ENCODE results near the gene FUCA2. TPM values are rescaled to one million over a fixed set of nuclear protein-coding genes. Genes with fewer than 3 reads are reported as not detected.
A peak's percentile ranks its signal among the peaks of the same experiment; 100 is the strongest.
"Not testable (repeated sequence)": the region's sequence is repeated elsewhere in the genome, so short reads cannot be mapped to it uniquely, and the experiment has no call there.

The FUCA2 gene
- total RNA-seq, 2 experiments from 2014 or later, result 6.7 to 7.8 TPM

DNA sequence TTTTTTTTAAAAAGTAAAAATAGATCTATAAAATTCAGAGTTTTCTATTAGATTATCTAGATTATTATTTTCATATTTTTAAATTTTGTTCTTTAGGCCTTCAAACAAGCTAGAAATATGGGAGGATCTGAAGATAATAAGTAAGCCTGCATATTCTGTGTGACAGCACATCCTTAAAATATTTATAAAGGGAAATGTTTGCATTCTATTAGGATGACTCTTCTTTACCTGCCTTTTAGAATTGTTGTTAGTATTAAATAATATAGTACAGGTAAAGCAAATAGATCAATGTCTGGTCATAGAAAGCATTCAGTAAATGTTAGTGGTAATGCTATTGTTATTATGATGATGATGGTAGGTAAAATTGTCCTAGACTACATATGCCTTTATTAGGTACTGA, 43.5 kb downstream of the FUCA2 start:
- ATAC-seq (no peak), DNase-seq (no peak)
- H3K4me3 Mint-ChIP-seq, result no peak overlapping the region
- ChIA-PET POLR2A (no interaction called here), CTCF (no interaction called here)
- H3K9me3 Mint-ChIP-seq (ENCODE audit: low read depth), result no peaks in the 10 kb centered on the region
- H3K36me3 Mint-ChIP-seq (ENCODE audit: low read depth), result peaks cover 34% of the 10 kb centered on the region
- H3K27ac Mint-ChIP-seq, result no peak overlapping the region
- intact Hi-C loops (cut with DNase I, micrococcal nuclease), result loop anchor here in 1 of 2 experiments (1.0 kb wide), 1 partner anchor 9 kb away; no protein-coding TSS in a partner anchor
- H3K27me3 Mint-ChIP-seq, result no peaks in the 10 kb centered on the region
- H3K4me1 Mint-ChIP-seq, result no peaks in the 10 kb centered on the region

DNA sequence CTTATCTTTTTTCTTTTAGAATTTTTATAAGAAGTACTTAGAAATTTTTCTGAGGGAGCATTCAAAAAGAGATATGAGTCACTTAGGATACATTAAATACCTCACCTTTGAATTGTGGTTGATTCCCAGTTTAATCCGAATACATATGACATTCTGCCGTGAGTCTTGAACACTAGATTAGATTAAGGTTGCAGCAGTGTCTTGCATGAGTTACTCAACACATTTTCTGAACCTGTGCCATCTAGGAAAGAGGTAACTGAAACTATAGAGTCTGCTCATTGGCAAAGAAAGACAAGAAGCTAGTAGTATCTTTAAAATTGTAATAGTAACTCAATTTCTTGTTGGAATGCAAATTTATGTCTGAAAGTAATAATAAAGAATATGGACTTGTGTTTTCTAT, 46.0 kb downstream of the FUCA2 start:
- H3K27ac Mint-ChIP-seq, result no peak overlapping the region
- CTCF ChIA-PET, result no interaction called here
- H3K4me3 Mint-ChIP-seq, result no peak overlapping the region
- peaks cover 36% of the 10 kb centered on the region for H3K36me3 Mint-ChIP-seq (ENCODE audit: low read depth)
- ATAC-seq (no peak), DNase-seq (no peak)
- intact Hi-C loops (cut with DNase I, micrococcal nuclease), result no loop called here
- H3K4me1 Mint-ChIP-seq, result no peaks in the 10 kb centered on the region
- H3K9me3 Mint-ChIP-seq (ENCODE audit: low read depth), result no peaks in the 10 kb centered on the region
- POLR2A ChIA-PET, result no interaction called here
- H3K27me3 Mint-ChIP-seq, result no peaks in the 10 kb centered on the region

DNA sequence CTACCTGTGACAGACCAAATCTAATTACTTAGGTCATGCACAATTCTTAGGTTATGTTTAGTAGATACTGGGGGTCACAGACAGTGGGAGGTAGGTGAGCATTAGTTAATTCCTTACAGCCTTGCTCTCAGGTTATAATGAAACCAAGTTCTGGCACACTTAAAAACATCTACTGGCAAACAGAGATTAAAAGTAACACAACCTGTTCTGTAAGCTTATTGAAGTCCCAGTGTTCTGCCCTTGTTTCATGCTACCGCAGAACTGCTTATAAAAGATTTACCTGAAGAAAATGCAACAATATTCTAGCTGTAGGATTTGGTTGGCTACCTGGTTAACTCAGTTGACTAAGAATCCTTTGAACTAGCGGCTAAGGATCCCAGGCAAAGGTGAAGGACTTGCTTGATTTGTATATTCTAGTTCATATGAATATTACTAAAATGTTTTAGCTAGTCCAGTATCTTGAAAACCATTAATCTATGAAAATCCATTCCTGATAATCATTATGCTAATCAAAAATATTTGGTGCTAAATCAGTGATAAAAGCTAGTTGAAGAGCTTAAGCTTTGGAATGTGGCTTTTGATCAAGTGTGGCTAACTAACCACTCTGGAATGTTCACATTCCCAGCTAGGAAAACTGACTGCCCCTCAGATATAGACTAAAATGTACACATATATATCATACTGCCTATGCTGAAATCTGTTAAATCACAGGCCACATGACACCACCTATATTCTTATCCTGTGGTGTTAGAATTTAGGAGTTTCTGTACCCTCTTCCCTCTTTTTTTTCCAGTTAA, 53.8 kb downstream of the FUCA2 start:
- CTCF ChIA-PET, result interaction anchor here (0.7 kb wide), 1 partner anchor 221 kb away, joined by 3 read pairs; no protein-coding TSS in a partner anchor

DNA sequence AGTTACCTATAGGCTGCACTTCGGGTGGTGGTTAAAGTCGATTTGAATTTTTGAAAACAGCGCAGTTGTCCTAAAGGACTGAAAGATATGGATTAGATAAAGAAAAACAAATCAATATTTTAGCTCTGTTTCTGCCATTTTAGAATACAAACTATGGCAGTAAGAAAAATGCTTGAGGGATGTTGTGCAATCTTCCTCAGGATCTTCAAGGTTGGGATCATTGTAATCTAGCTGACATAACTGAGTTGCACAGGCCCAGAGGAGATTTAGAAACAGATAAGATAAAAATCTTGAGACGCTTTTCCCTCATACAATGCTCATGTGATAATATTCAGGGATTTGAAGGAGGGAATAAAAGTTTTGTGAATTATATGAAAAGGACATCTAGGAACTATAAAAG, 60.0 kb downstream of the FUCA2 start:
- ChIA-PET CTCF (interaction anchor here (1.4 kb wide), 1 partner anchor 489 kb away, joined by 3 read pairs; no protein-coding TSS in a partner anchor), POLR2A (no interaction called here)
- Mint-ChIP-seq H3K9me3 (ENCODE audit: low read depth) (no peaks in the 10 kb centered on the region), H3K36me3 (ENCODE audit: low read depth) (peaks cover 23% of the 10 kb centered on the region), H3K4me3 (peak overlapping the region; percentile 88), H3K27me3 (no peaks in the 10 kb centered on the region), H3K27ac (peak overlapping the region; percentile 95), H3K4me1 (peaks cover 53% of the 10 kb centered on the region)
- DNase-seq, result no peak
- intact Hi-C loops (cut with DNase I, micrococcal nuclease), result loop anchor here (2.0 to 10.0 kb wide), 6 partner anchors 85 to 1307 kb away; partner anchors contain the start of genes LTV1 (in 1 of the 2), NMBR (in 1 of the 2) and VTA1 (in 1 of the 2)
- no peak for ATAC-seq

More for the DNA sequence above, 53.8 kb downstream of the FUCA2 start:
- DNase-seq (no peak), ATAC-seq (no peak)
- Mint-ChIP-seq H3K4me3 (no peak overlapping the region), H3K27me3 (no peaks in the 10 kb centered on the region), H3K27ac (no peak overlapping the region), H3K36me3 (ENCODE audit: low read depth) (peaks cover 26% of the 10 kb centered on the region), H3K4me1 (peaks cover 22% of the 10 kb centered on the region), H3K9me3 (ENCODE audit: low read depth) (no peaks in the 10 kb centered on the region)
- POLR2A ChIA-PET, result no interaction called here
- intact Hi-C loops (cut with DNase I, micrococcal nuclease), result loop anchor here in 1 of 2 experiments (10.0 kb wide), 1 partner anchor 1313 kb away; the partner anchor contains the start of genes NMBR and VTA1

GRCh38 chr6:143450453-143451371, 60.8 kb downstream of the FUCA2 start, which contains the start of the genes ADAT2 and PEX3:
Gene ADAT2 (minus strand): TSS chr6:143450695. CDS start chr6:143450658, 37 bp downstream.
Gene PEX3 (plus strand): TSS chr6:143450805. CDS start chr6:143451043, 238 bp downstream.
- peak; percentile 95 for ATAC-seq
- DNase-seq, result peak; percentile 97
- H3K27ac Mint-ChIP-seq, result peak within 1 kb of the TSS; percentile 95
- peaks cover 52% of the 10 kb centered on the region for H3K4me1 Mint-ChIP-seq
- intact Hi-C loops (cut with DNase I, micrococcal nuclease), result loop anchor here (1.0 to 10.0 kb wide), 13 partner anchors 61 to 1306 kb away; partner anchors contain the start of genes LTV1 (in 2 of the 2), NMBR (in 2 of the 2), VTA1 (in 2 of the 2) and AIG1 (in 1 of the 2)
- CTCF ChIA-PET, result interaction anchor here (1.4 kb wide), 2 partner anchors 489 to 881 kb away, joined by 3 to 4 read pairs; no protein-coding TSS in a partner anchor
- no peaks in the 10 kb centered on the region for H3K9me3 Mint-ChIP-seq (ENCODE audit: low read depth)
- H3K36me3 Mint-ChIP-seq (ENCODE audit: low read depth), result peaks cover 23% of the 10 kb centered on the region
- H3K4me3 Mint-ChIP-seq, result peak within 1 kb of the TSS; percentile 88
- POLR2A ChIA-PET, result interaction anchor here (0.6 to 1.2 kb wide), 9 partner anchors 9 to 1114 kb away, joined by 3 to 4 read pairs (median 3); partner anchors contain the start of gene FUCA2
- H3K27me3 Mint-ChIP-seq, result no peaks in the 10 kb centered on the region

- Mint-ChIP-seq H3K4me1 (peaks cover 48% of the 10 kb centered on the region), H3K27me3 (no peaks in the 10 kb centered on the region), H3K36me3 (ENCODE audit: low read depth) (peaks cover 26% of the 10 kb centered on the region), H3K4me3 (peak overlapping the region; percentile 88), H3K27ac (peak overlapping the region; percentile 95), H3K9me3 (ENCODE audit: low read depth) (no peaks in the 10 kb centered on the region)
- ChIA-PET POLR2A (interaction anchor here (0.6 to 1.2 kb wide), 5 partner anchors 8 to 357 kb away, joined by 3 to 4 read pairs (median 3); no protein-coding TSS in a partner anchor), CTCF (interaction anchor here (0.7 to 1.4 kb wide), 2 partner anchors 503 to 880 kb away, joined by 4 read pairs; no protein-coding TSS in a partner anchor)
- ATAC-seq (no peak), DNase-seq (peak; percentile 39)
- intact Hi-C loops (cut with DNase I, micrococcal nuclease), result loop anchor here (1.0 to 10.0 kb wide), 13 partner anchors 61 to 1305 kb away; partner anchors contain the start of genes LTV1 (in 2 of the 2), NMBR (in 2 of the 2), VTA1 (in 2 of the 2) and AIG1 (in 1 of the 2)
Observed at GRCh38 chr6:143449714-143450452, 61.6 kb downstream of the FUCA2 start.

DNA sequence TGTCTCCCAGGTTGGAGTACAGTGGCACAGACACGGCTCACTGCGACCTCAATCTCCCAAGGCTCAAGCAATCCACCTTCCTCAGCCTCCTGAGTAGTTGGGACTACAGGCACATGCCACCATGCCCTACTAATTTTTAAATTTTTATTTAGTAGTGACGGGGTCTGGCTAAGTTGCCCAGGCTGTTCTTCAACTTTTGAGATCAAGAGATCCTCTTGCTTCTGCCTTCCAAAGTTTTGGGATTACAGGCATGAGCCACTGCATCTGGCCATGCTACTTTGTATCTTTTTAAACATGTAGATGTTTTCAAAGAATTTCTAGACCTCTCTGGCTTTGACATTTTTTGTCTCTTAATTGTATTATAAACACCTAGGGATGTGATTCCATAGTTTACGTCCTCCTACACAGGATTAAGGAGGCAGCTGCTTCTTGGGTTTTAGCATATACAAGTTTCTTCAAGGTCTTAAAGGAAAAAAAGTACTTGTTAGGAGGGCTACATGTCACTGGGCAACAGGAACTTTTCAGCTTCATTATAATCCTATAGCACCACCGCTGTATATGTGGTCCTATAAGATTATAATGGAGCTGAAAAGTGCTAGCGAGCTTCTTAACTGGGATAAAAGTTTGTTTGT, 62.3 kb downstream of the FUCA2 start:
- POLR2A ChIA-PET, result no interaction called here
- ATAC-seq (no peak), DNase-seq (no peak)
- Mint-ChIP-seq H3K9me3 (ENCODE audit: low read depth) (no peaks in the 10 kb centered on the region), H3K4me3 (peak overlapping the region; percentile 88), H3K27ac (peak overlapping the region; percentile 95), H3K27me3 (no peaks in the 10 kb centered on the region), H3K4me1 (peaks cover 46% of the 10 kb centered on the region), H3K36me3 (ENCODE audit: low read depth) (peaks cover 26% of the 10 kb centered on the region)
- CTCF ChIA-PET, result interaction anchor here (0.7 to 1.4 kb wide), 2 partner anchors 502 to 879 kb away, joined by 4 read pairs; no protein-coding TSS in a partner anchor
- intact Hi-C loops (cut with DNase I, micrococcal nuclease), result no loop called here

- H3K27me3 Mint-ChIP-seq; H3K4me3 Mint-ChIP-seq; H3K27ac Mint-ChIP-seq; intact Hi-C loops (cut with DNase I, micrococcal nuclease); POLR2A ChIA-PET; ATAC-seq; H3K9me3 Mint-ChIP-seq (ENCODE audit: low read depth); DNase-seq: not testable (repeated sequence)
- H3K4me1 Mint-ChIP-seq, result peaks cover 44% of the 10 kb centered on the region
- CTCF ChIA-PET, result interaction anchor here (0.7 kb wide), 1 partner anchor 21 kb away, joined by 3 read pairs; no protein-coding TSS in a partner anchor
- H3K36me3 Mint-ChIP-seq (ENCODE audit: low read depth), result peaks cover 31% of the 10 kb centered on the region
Observed at GRCh38 chr6:143447865-143448264, 63.7 kb downstream of the FUCA2 start.
